ENCODE data around the gene PTPRT.

Gene PTPRT

DNA sequence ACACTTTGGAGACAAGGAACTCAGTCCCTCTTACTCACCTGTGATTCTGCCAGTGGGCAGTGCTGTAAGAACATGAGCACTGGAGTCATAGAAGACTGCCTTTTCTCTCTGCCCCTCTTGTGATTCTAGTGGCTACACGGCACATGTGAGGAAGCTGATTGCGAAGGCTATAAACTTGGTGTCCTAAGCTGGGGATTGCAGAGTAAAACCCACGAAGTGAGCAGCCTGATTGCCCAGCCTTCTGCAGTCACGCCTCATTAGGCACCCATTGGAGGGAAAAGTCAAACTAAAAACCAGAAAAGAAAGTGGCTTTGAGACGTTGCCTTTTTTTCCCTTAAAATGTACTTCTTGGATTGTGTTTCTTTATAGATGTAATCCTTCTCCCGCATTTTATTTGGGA is 823.1 kb downstream of the PTPRT start:
- H3K4me1 ChIP-seq = no peaks in the 10 kb centered on the region
- H3K27me3 ChIP-seq = no peaks in the 10 kb centered on the region
- no peaks in the 10 kb centered on the region for H3K9me3 ChIP-seq
- no peak for DNase-seq
- intact Hi-C loops (cut with DNase I; ENCODE audit: low total_unique reads) = no loop called here
- TF ChIP-seq, protein P1, sequence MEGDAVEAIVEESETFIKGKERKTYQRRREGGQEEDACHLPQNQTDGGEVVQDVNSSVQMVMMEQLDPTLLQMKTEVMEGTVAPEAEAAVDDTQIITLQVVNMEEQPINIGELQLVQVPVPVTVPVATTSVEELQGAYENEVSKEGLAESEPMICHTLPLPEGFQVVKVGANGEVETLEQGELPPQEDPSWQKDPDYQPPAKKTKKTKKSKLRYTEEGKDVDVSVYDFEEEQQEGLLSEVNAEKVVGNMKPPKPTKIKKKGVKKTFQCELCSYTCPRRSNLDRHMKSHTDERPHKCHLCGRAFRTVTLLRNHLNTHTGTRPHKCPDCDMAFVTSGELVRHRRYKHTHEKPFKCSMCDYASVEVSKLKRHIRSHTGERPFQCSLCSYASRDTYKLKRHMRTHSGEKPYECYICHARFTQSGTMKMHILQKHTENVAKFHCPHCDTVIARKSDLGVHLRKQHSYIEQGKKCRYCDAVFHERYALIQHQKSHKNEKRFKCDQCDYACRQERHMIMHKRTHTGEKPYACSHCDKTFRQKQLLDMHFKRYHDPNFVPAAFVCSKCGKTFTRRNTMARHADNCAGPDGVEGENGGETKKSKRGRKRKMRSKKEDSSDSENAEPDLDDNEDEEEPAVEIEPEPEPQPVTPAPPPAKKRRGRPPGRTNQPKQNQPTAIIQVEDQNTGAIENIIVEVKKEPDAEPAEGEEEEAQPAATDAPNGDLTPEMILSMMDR (IDR thresholded peaks at IDR 0.05) = no peak
- no peak overlapping the region for H3K27ac ChIP-seq
- no peaks in the 10 kb centered on the region for H3K36me3 ChIP-seq
- H3K4me3 ChIP-seq = no peak overlapping the region

- H3K27ac ChIP-seq = no peak overlapping the region
- H3K4me1 ChIP-seq = no peaks in the 10 kb centered on the region
- H3K27me3 ChIP-seq = no peaks in the 10 kb centered on the region
- no peaks in the 10 kb centered on the region for H3K36me3 ChIP-seq
- intact Hi-C loops (cut with DNase I; ENCODE audit: low total_unique reads) = no loop called here
- no peak for DNase-seq
- H3K4me3 ChIP-seq = no peak overlapping the region
- TF ChIP-seq, protein P1 (IDR thresholded peaks at IDR 0.05) = no peak
- no peaks in the 10 kb centered on the region for H3K9me3 ChIP-seq
Observed at GRCh38 chr20:42364446-42364845, 825.3 kb downstream of the PTPRT start.

GRCh38 chr20:42361402-42361970 is 828.2 kb downstream of the PTPRT start:
- no peaks in the 10 kb centered on the region for H3K36me3 ChIP-seq
- no peak for DNase-seq
- TF ChIP-seq, protein P1 (IDR thresholded peaks at IDR 0.05) = no peak
- H3K4me3 ChIP-seq = no peak overlapping the region
- H3K27me3 ChIP-seq = no peaks in the 10 kb centered on the region
- no peak overlapping the region for H3K27ac ChIP-seq
- H3K4me1 ChIP-seq = no peaks in the 10 kb centered on the region
- intact Hi-C loops (cut with DNase I; ENCODE audit: low total_unique reads) = no loop called here
- H3K9me3 ChIP-seq = no peaks in the 10 kb centered on the region

DNA sequence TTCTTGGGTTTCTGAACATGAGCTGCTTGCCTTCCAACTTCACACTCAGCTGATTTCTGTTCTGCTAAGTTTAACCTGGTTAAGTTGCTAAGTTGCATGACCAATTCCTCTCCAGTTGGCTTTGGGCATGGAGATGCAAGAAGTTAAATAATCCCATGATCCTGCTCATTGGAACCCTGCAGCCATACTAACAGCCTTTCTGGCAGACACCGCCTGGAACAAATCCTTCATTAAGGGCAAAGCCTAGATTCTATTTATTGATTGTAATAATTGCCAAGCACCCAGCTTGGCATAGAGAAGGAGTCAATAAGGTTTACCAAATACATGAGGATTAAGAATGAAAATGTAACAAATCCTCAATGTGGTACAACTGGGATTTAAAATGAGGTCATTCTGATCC is 829.1 kb downstream of the PTPRT start:
- H3K27ac ChIP-seq = no peak overlapping the region
- H3K4me1 ChIP-seq = no peaks in the 10 kb centered on the region
- no peaks in the 10 kb centered on the region for H3K9me3 ChIP-seq
- TF ChIP-seq, protein P1 (IDR thresholded peaks at IDR 0.05) = no peak
- H3K36me3 ChIP-seq = no peaks in the 10 kb centered on the region
- intact Hi-C loops (cut with DNase I; ENCODE audit: low total_unique reads) = no loop called here
- no peak for DNase-seq
- H3K27me3 ChIP-seq = no peaks in the 10 kb centered on the region
- no peak overlapping the region for H3K4me3 ChIP-seq

DNA sequence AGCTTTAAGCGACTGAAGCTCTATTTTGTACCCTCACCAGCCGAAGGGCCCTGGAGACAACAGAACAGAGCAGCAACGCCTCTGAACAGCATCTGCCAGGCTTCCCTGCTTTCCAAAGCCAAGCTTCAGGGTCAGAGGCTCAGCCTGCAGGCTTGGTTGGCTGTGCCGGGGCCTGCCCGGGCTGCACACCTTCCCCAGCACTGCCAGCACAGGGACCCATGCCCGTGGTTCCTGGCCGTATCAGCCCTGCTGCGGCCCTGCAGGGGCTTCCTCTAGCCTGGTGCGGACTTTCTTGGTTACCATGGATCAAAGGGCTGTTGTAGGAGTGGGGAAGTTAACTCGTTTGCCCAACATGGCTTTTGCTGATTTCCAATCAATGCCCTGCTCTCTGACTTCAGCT is 830.1 kb downstream of the PTPRT start:
- Histone ChIP-seq H3K4me3 (no peak overlapping the region), H3K27me3 (no peaks in the 10 kb centered on the region), H3K4me1 (no peaks in the 10 kb centered on the region), H3K27ac (no peak overlapping the region), H3K36me3 (no peaks in the 10 kb centered on the region), H3K9me3 (no peaks in the 10 kb centered on the region)
- TF ChIP-seq, protein P1 (IDR thresholded peaks at IDR 0.05) = no peak
- intact Hi-C loops (cut with DNase I; ENCODE audit: low total_unique reads) = no loop called here
- DNase-seq = no peak

- TF ChIP-seq, protein P1 (IDR thresholded peaks at IDR 0.05) = no peak
Observed at GRCh38 chr20:42352096-42352495, 837.6 kb downstream of the PTPRT start.

More at GRCh38 chr20:42352096-42352495, 837.6 kb downstream of the PTPRT start:
- Histone ChIP-seq H3K36me3 (no peaks in the 10 kb centered on the region), H3K27me3 (no peaks in the 10 kb centered on the region), H3K27ac (no peak overlapping the region), H3K4me3 (no peak overlapping the region), H3K9me3 (no peaks in the 10 kb centered on the region), H3K4me1 (no peaks in the 10 kb centered on the region)
- intact Hi-C loops (cut with DNase I; ENCODE audit: low total_unique reads) = no loop called here
- no peak for DNase-seq
